CD4-positive, CD25-positive, alpha-beta regulatory T cell (primary cell): Measurements from ENCODE around the gene HBQ1. TPM values are rescaled to one million over a fixed set of nuclear protein-coding genes. Genes with fewer than 3 reads are reported as not detected.
"Not testable (repeated sequence)": the region's sequence is repeated elsewhere in the genome, so short reads cannot be mapped to it uniquely, and the experiment has no call there.

Source experiments
- ATAC-seq, 2 donors: fragments of 150-1000 bp; cut with Tn5 transposase; one replicate each; pipeline ENCODE4 v1.10.0; 2021; ENCODE audit warnings: low read depth in 2 of 2, moderate number of reproducible peaks in 2 of 2, moderate library complexity in 1 of 2
- DNase-seq, 3 donors: peaks; one replicate each; pipeline versions ENCODE4 v3.0.0 to v3.0.0-alpha.2; 2012 to 2022; ENCODE audit warnings: mixed read lengths in 1 of 3
- H3K27ac ChIP-seq: one replicate; pipeline ENCODE4 v1.7.0; 2013; ENCODE audit warnings: mild to moderate bottlenecking, low read length; ENCODE audit not compliant: insufficient read depth, poor library complexity, severe bottlenecking
- H3K27me3 ChIP-seq: one replicate; pipeline ENCODE4 v1.7.0; 2013; ENCODE audit warnings: low read length; ENCODE audit not compliant: control insufficient read depth, insufficient read depth
- H3K36me3 ChIP-seq: one replicate; pipeline ENCODE4 v1.7.0; 2013; ENCODE audit warnings: mild to moderate bottlenecking, low read length, moderate library complexity; ENCODE audit not compliant: control insufficient read depth, insufficient read depth
- H3K4me1 ChIP-seq: 2 replicates; pipeline ENCODE4 v1.7.0; 2013; ENCODE audit warnings: mild to moderate bottlenecking, low read length; ENCODE audit not compliant: insufficient read depth, control insufficient read depth, poor library complexity, severe bottlenecking
- H3K4me3 ChIP-seq: one replicate; pipeline ENCODE4 v1.7.0; 2013; ENCODE audit warnings: low read depth, mild to moderate bottlenecking, low read length, moderate library complexity
- H3K9me3 ChIP-seq, 2 experiments: 1 replicate in 1 of 2; 2 replicates in 1 of 2; pipeline ENCODE4 v1.7.0; 2013; ENCODE audit warnings: low read length in 2 of 2, mild to moderate bottlenecking in 1 of 2, moderate library complexity in 1 of 2; ENCODE audit not compliant: control insufficient read depth in 2 of 2
- H3K27ac Mint-ChIP-seq, 3 donors: one replicate each; pipeline ENCODE4 v1.8.0; 2020 to 2022; ENCODE audit warnings: mild to moderate bottlenecking in 3 of 3, mixed read lengths in 3 of 3, moderate library complexity in 2 of 3
- H3K27me3 Mint-ChIP-seq: one replicate; pipeline ENCODE4 v1.8.0; 2022; ENCODE audit warnings: mild to moderate bottlenecking, mixed read lengths
- H3K36me3 Mint-ChIP-seq: one replicate; pipeline ENCODE4 v1.8.0; 2020; ENCODE audit warnings: mixed read lengths
- H3K4me1 Mint-ChIP-seq, 4 donors: one replicate each; pipeline ENCODE4 v1.8.0; 2020 to 2022; ENCODE audit warnings: mixed read lengths in 4 of 4, mild to moderate bottlenecking in 1 of 4
- H3K4me3 Mint-ChIP-seq, 4 donors: one replicate each; pipeline ENCODE4 v1.8.0; 2020 to 2022; ENCODE audit warnings: mild to moderate bottlenecking in 4 of 4, mixed read lengths in 4 of 4, moderate library complexity in 3 of 4
- H3K9me3 Mint-ChIP-seq, 7 donors: one replicate each; pipeline ENCODE4 v1.8.0; 2020 to 2022; ENCODE audit warnings: mixed read lengths in 7 of 7, mild to moderate bottlenecking in 3 of 7, moderate library complexity in 2 of 7
- polyA plus RNA-seq, 4 donors: library from polyadenylated mRNA; unstranded; fragments of 300-500 nt; fragmentation: Illumina TruSeq; gene quantifications; one replicate each; pipeline ENCODE4 v1.2.3, GENCODE V29; 2021
- total RNA-seq: library from RNA; stranded (reverse); gene quantifications from one replicate; pipeline ENCODE4 v1.2.3, GENCODE V29; 2022

Gene HBQ1
- total and polyA plus RNA-seq, 5 donors from 2014 or later, result not detected

DNA sequence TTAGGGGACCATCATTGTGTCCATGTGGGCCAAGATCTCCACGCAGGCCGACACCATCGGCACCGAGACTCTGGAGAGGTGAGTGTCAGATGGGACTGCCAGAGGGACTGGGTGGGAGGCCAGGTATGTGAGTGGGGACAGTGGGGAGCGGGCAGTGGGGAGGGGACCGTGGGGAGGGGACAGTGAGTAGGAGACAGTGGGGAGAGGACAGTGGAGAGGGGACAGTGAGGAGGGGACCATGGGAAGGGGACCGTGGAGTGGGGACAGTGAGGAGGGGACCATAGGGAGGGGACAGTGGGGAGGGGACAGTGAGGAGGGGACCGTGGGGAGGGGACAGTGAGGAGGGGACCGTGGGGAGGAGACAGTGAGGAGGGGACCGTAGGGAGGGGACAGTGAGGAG, 17.1 kb upstream of the HBQ1 start:
- H3K27ac Mint-ChIP-seq, H3K36me3 Mint-ChIP-seq, H3K27ac ChIP-seq, H3K9me3 ChIP-seq, H3K4me3 Mint-ChIP-seq, H3K27me3 ChIP-seq, DNase-seq, ATAC-seq, H3K36me3 ChIP-seq, H3K4me1 Mint-ChIP-seq, H3K4me3 ChIP-seq, H3K9me3 Mint-ChIP-seq: not testable (repeated sequence)
- peaks cover 14% of the 10 kb centered on the region for H3K4me1 ChIP-seq
- peaks cover 50% of the 10 kb centered on the region for H3K27me3 Mint-ChIP-seq

- H3K4me1 ChIP-seq, result peaks cover 14% of the 10 kb centered on the region
- not testable (repeated sequence) for H3K36me3 Mint-ChIP-seq, H3K9me3 ChIP-seq, H3K27me3 ChIP-seq, H3K27ac Mint-ChIP-seq, H3K4me3 ChIP-seq, DNase-seq, H3K4me1 Mint-ChIP-seq, H3K9me3 Mint-ChIP-seq, H3K36me3 ChIP-seq, H3K27ac ChIP-seq, ATAC-seq, H3K4me3 Mint-ChIP-seq
- H3K27me3 Mint-ChIP-seq, result peaks cover 52% of the 10 kb centered on the region
Observed at GRCh38 chr16:163696-164095, 16.6 kb upstream of the HBQ1 start.

DNA sequence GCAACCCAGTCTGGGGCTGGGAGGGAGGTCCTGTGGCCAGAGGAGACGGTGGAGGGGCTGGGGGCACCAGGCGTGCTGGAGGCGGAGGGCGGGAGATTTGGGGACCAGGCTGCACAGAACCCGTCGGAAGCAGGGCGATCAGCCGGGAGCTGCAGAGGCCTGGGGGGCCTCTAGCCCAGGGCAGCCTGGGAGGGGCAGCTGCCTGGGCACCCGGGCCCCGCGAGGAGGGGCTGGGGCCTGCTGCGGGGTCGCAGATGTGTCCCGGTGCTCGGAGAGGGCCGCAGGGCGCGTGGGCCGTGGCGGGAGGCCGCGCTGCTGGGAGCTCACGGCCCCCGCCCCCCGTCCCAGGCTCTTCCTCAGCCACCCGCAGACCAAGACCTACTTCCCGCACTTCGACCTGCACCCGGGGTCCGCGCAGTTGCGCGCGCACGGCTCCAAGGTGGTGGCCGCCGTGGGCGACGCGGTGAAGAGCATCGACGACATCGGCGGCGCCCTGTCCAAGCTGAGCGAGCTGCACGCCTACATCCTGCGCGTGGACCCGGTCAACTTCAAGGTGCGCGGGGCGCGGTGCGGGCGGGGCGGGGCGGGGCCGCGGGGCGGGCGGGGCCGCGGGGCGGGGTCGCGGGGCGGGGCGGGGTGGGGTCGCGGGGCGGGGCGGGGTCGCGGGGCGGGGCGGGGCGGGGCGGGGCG, 16.0 kb upstream of the HBQ1 start:
- H3K4me1 Mint-ChIP-seq, DNase-seq, H3K4me3 Mint-ChIP-seq, H3K36me3 Mint-ChIP-seq, H3K9me3 Mint-ChIP-seq, H3K36me3 ChIP-seq, H3K27ac Mint-ChIP-seq, H3K27ac ChIP-seq, H3K4me3 ChIP-seq, H3K27me3 ChIP-seq, H3K9me3 ChIP-seq: not testable (repeated sequence)
- H3K4me1 ChIP-seq, result peaks cover 14% of the 10 kb centered on the region
- ATAC-seq, result peak in 1 of 2 donors; percentile 38
- peaks cover 52% of the 10 kb centered on the region for H3K27me3 Mint-ChIP-seq

DNA sequence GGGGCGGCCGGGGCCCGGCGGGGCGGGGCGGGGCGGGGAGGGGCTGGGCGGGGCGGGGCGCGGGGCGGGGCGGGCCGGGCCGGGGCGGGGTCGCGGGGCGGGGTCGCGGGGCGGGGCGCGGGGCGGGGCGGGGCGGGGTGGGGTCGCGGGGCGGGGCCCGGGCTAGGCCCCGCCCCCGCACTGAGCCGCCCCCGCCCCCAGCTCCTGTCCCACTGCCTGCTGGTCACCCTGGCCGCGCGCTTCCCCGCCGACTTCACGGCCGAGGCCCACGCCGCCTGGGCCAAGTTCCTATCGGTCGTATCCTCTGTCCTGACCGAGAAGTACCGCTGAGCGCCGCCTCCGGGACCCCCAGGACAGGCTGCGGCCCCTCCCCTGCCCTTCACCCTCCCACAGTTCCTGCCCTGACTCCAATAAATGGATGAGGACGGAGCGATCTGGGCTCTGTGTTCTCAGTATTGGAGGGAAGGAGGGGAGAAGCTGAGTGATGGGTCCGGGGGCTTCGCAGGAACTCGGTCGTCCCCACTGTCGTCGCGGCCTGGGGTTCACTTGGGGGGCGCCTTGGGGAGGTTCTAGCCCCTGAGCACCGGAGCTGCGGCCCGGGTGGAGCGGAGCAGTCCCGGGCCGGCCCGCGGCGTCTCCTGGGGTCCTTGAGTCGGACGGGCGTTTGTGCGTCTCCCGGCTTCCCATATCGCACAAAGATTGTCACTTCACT, 15.3 kb upstream of the HBQ1 start:
- no peak for DNase-seq
- Mint-ChIP-seq H3K36me3 (no peaks in the 10 kb centered on the region), H3K27me3 (peaks cover 57% of the 10 kb centered on the region), H3K4me1 (peaks cover 0 to 6% (median 0%) of the 10 kb centered on the region in 4 donors), H3K27ac (no peak overlapping the region), H3K4me3 (peak overlapping the region in 2 of 4 donors; percentile 22 to 54), H3K9me3 (no peaks in the 10 kb centered on the region)
- no peak for ATAC-seq
- Histone ChIP-seq H3K4me1 (peaks cover 14% of the 10 kb centered on the region), H3K36me3 (no peaks in the 10 kb centered on the region), H3K27me3 (peaks cover 4% of the 10 kb centered on the region), H3K9me3 (no peaks in the 10 kb centered on the region), H3K27ac (no peak overlapping the region), H3K4me3 (no peak overlapping the region)

GRCh38 chr16:165539-166374, 14.5 kb upstream of the HBQ1 start, which contains the start of gene HBM:
Gene HBM, plus strand, starts transcription at chr16:165978. Its CDS starts 20 bp downstream, at chr16:165998.
- Histone ChIP-seq H3K36me3 (no peaks in the 10 kb centered on the region), H3K4me3 (no peak within 1 kb of the TSS), H3K27ac (no peak within 1 kb of the TSS), H3K9me3 (no peaks in the 10 kb centered on the region), H3K27me3 (peaks cover 5% of the 10 kb centered on the region), H3K4me1 (peaks cover 14% of the 10 kb centered on the region)
- Mint-ChIP-seq H3K36me3 (no peaks in the 10 kb centered on the region), H3K27ac (no peak within 1 kb of the TSS), H3K27me3 (peaks cover 64% of the 10 kb centered on the region), H3K4me1 (peaks cover 0 to 9% (median 0%) of the 10 kb centered on the region in 4 donors), H3K4me3 (peak within 1 kb of the TSS in 3 of 4 donors; percentile 22 to 77 (median 51)), H3K9me3 (no peaks in the 10 kb centered on the region)
- ATAC-seq (no peak), DNase-seq (no peak)

GRCh38 chr16:166375-167121, 13.7 kb upstream of the HBQ1 start:
- peaks cover 14% of the 10 kb centered on the region for H3K4me1 ChIP-seq
- Mint-ChIP-seq H3K27ac (no peak overlapping the region), H3K27me3 (peaks cover 66% of the 10 kb centered on the region), H3K9me3 (no peaks in the 10 kb centered on the region), H3K4me3 (peak overlapping the region in 1 of 4 donors; percentile 41), H3K36me3 (no peaks in the 10 kb centered on the region), H3K4me1 (peaks cover 0 to 9% (median 0%) of the 10 kb centered on the region in 4 donors)
- H3K27me3 ChIP-seq, result peaks cover 7% of the 10 kb centered on the region
- H3K27ac ChIP-seq, result no peak overlapping the region
- no peaks in the 10 kb centered on the region for H3K9me3 ChIP-seq
- no peak for ATAC-seq
- H3K4me3 ChIP-seq, result no peak overlapping the region
- DNase-seq, result peak in 1 of 3 donors; percentile 16
- H3K36me3 ChIP-seq, result no peaks in the 10 kb centered on the region

- Mint-ChIP-seq H3K27ac (no peak overlapping the region), H3K9me3 (peaks cover 0 to 2% (median 0%) of the 10 kb centered on the region in 7 donors), H3K4me1 (peaks cover 0 to 9% (median 0%) of the 10 kb centered on the region in 4 donors), H3K36me3 (no peaks in the 10 kb centered on the region), H3K4me3 (peak overlapping the region in 2 of 4 donors; percentile 13 to 41), H3K27me3 (peaks cover 65% of the 10 kb centered on the region)
- Histone ChIP-seq H3K4me3 (no peak overlapping the region), H3K36me3 (no peaks in the 10 kb centered on the region), H3K27ac (no peak overlapping the region), H3K9me3 (no peaks in the 10 kb centered on the region), H3K4me1 (peaks cover 14% of the 10 kb centered on the region), H3K27me3 (peaks cover 7% of the 10 kb centered on the region)
- DNase-seq, result no peak
- ATAC-seq, result no peak
Observed at GRCh38 chr16:167122-167690, 13.1 kb upstream of the HBQ1 start.
